Ovary (tissue), 9 donors: ENCODE results near the gene WASL. TPM values are rescaled to one million over a fixed set of nuclear protein-coding genes. Genes with fewer than 3 reads are reported as not detected.

Experiments
- DNase-seq, 5 donors: peaks; one replicate each; pipeline ENCODE4 v3.0.0-alpha.2; 2019 to 2020
- H3K27ac ChIP-seq, 2 donors: fragments of 200-600 bp; one replicate each; pipeline versions ENCODE4 v1.5.1 to v1.8.0; 2019 to 2022
- H3K27me3 ChIP-seq: fragments of 200-600 bp; one replicate; pipeline ENCODE4 v1.8.0; 2022
- H3K36me3 ChIP-seq: fragments of 200-600 bp; sonication (generic); one replicate; pipeline ENCODE4 v1.5.1; 2019
- H3K4me1 ChIP-seq: one replicate; pipeline ENCODE4 v1.8.1; 2013; ENCODE audit warnings: mild to moderate bottlenecking, moderate library complexity; ENCODE audit not compliant: insufficient read depth
- H3K4me3 ChIP-seq: fragments of 200-600 bp; sonication (generic); one replicate; pipeline ENCODE4 v1.5.1; 2017
- H3K9me3 ChIP-seq, 2 donors: fragments of 200-600 bp in 1 of 2; sonication (generic) in 1 of 2; one replicate each; pipeline versions ENCODE4 v1.5.1 to v1.8.1; 2013 to 2019; ENCODE audit warnings: mild to moderate bottlenecking in 1 of 2, moderate library complexity in 1 of 2
- EP300 ChIP-seq: sonication (generic); formaldehyde crosslinking; IDR thresholded peaks from one replicate; pipeline ENCODE4 v1.6.1; 2017; ENCODE audit warnings: antibody characterized with exemption
- POLR2A ChIP-seq: fragments of 450-650 bp; IDR thresholded peaks from one replicate; pipeline ENCODE4 v1.6.1; 2017; ENCODE audit warnings: antibody characterized with exemption, mild to moderate bottlenecking, moderate library complexity
- WGBS, 3 donors: extraction: QIAGEN DNeasy Blood & Tissue Kit in 1 of 3; methylation state at CpG; one replicate each; pipeline versions ENCODE4 v1.1.5 to v1.1.7; 2013 to 2017; 5-methylcytosine and 5-hydroxymethylcytosine counted together
- intact Hi-C, 4 donors: fragments of 100-400 bp; cut with DNase I; formaldehyde crosslinking; loops; one replicate each; pipeline versions ENCODE4 v1.11.0 to v1.15.1; 2022 to 2023
- polyA plus RNA-seq, 2 donors: library from polyadenylated mRNA; stranded (reverse); fragments of 200-250 nt in 1 of 2; fragments of 350-450 nt in 1 of 2; fragmentation: Illumina TruSeq in 1 of 2; extraction: RNeasy Lipid Tissue Mini Kit (QIAGEN cat#74804) in 1 of 2; gene quantifications; one replicate each; pipeline ENCODE4 v1.2.3, GENCODE V29; 2013 to 2014
- total RNA-seq, 7 donors: library from RNA; depleted of rRNA in 2 of 7; stranded (reverse); fragments of >200 nt in 2 of 7; fragmentation: NEBNext Ultra II Directional in 3 of 7; extraction: Animal tissue kit (Norgen Biotek cat#: 25700) in 3 of 7; gene quantifications; one replicate each; pipeline versions ENCODE4 v1.1.0 to v1.2.4, GENCODE V29; 2016 to 2023
- TF ChIP-seq, protein P1 (sequence below), 3 donors: fragments of 450-650 bp in 2 of 3; fragments of 200-600 bp in 1 of 3; IDR thresholded peaks; one replicate each; pipeline versions ENCODE4 v1.5.1 to v1.8.0; 2016 to 2022; ENCODE audit warnings: antibody characterized with exemption in 3 of 3, mild to moderate bottlenecking in 1 of 3
- donor health status: DM: no; HTN: no; CAD: no; lungs with moderate emphysema.
- donor health status: DM: no; HTN: no; CAD: no.
- donor health status: Bipolar disorder and iron deficiency.
- donor health status: DM: yes; HTN: yes; CAD: no.
- donor health status: DM: no; HTN: no; CAD: no.
- donor health status: DM: yes; HTN: yes; CAD: no.

Gene WASL
- total and polyA plus RNA-seq, 9 donors, result 29.1 to 71.5 (median 45.0) TPM

DNA sequence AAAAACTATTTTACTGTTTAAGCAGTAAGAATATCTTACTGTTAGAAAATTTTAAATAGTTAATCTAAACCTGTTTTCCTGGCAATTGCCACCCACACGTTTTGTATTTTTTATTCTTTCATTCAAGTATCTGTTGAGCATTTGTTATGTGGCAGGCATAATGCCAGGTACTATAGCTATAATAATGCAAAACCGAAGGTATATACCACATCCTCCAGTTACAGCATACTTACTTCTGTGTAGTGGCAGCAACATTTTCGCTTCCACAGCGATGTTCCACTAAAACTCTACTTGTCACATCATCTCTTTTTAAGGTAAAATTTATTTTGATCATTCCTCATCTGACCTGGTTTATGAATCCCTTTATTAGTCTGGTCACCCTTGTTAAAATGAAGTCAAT is 30.0 kb downstream of the WASL start:
- Histone ChIP-seq H3K9me3 (no peaks in the 10 kb centered on the region), H3K36me3 (no peaks in the 10 kb centered on the region), H3K27me3 (no peaks in the 10 kb centered on the region), H3K4me1 (peaks cover 2% of the 10 kb centered on the region), H3K27ac (no peak overlapping the region), H3K4me3 (no peak overlapping the region)
- TF ChIP-seq POLR2A, result no peak
- TF ChIP-seq EP300, result no peak
- TF ChIP-seq, protein P1, sequence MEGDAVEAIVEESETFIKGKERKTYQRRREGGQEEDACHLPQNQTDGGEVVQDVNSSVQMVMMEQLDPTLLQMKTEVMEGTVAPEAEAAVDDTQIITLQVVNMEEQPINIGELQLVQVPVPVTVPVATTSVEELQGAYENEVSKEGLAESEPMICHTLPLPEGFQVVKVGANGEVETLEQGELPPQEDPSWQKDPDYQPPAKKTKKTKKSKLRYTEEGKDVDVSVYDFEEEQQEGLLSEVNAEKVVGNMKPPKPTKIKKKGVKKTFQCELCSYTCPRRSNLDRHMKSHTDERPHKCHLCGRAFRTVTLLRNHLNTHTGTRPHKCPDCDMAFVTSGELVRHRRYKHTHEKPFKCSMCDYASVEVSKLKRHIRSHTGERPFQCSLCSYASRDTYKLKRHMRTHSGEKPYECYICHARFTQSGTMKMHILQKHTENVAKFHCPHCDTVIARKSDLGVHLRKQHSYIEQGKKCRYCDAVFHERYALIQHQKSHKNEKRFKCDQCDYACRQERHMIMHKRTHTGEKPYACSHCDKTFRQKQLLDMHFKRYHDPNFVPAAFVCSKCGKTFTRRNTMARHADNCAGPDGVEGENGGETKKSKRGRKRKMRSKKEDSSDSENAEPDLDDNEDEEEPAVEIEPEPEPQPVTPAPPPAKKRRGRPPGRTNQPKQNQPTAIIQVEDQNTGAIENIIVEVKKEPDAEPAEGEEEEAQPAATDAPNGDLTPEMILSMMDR (IDR thresholded peaks at IDR 0.05), result no peak
- DNase-seq, result no peak
- intact Hi-C loops, result no loop called here
- 82 to 83% (median 83%) methylated on average over 4 of the region's 4 CpGs for WGBS, 3 donors

- Histone ChIP-seq H3K27ac (no peak overlapping the region), H3K4me1 (peaks cover 3% of the 10 kb centered on the region), H3K4me3 (no peak overlapping the region), H3K9me3 (no peaks in the 10 kb centered on the region), H3K27me3 (no peaks in the 10 kb centered on the region), H3K36me3 (no peaks in the 10 kb centered on the region)
- 96 to 100% (median 97%) methylated on average over 3 of the region's 3 CpGs for WGBS, 3 donors
- no peak for DNase-seq
- TF ChIP-seq EP300 (no peak), POLR2A (no peak)
- TF ChIP-seq, protein P1 (IDR thresholded peaks at IDR 0.05), result no peak
- intact Hi-C loops, result no loop called here
These were observed 31.1 kb downstream of the WASL start for GRCh38 chr7:123717689-123718088.

GRCh38 chr7:123716877-123717276 is 31.9 kb downstream of the WASL start:
- no peak for DNase-seq
- intact Hi-C loops, result no loop called here
- WGBS, 3 donors, result 93 to 96% (median 95%) methylated on average over 1 of the region's 1 CpG
- Histone ChIP-seq H3K4me3 (no peak overlapping the region), H3K27ac (no peak overlapping the region), H3K9me3 (no peaks in the 10 kb centered on the region), H3K4me1 (peaks cover 3% of the 10 kb centered on the region), H3K27me3 (no peaks in the 10 kb centered on the region), H3K36me3 (no peaks in the 10 kb centered on the region)
- TF ChIP-seq POLR2A, result no peak
- TF ChIP-seq EP300, result no peak
- TF ChIP-seq, protein P1 (IDR thresholded peaks at IDR 0.05), result no peak

DNA sequence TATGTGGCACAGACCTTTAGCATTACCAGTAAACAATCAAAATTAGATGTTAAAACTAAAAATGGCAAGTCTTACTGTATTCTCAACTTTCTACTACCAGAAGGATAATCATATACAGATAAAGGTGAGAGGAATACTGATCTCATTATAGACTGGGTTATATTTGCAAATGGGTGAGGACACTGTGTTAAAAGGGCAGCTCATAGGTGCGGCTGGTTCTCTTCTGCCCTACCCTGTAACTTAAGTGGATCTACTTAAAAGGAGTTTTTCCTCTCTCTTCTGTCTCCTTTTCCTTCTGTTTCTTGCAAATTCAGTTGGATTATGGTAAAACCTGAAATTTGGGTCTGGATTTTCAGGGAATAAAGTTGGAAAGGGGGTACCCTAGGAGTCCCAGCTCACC is 33.0 kb downstream of the WASL start:
- no peaks in the 10 kb centered on the region for H3K36me3 ChIP-seq
- intact Hi-C loops, result loop anchor here in 1 of 4 donors (1.0 kb wide), 1 partner anchor 8 kb away; no protein-coding TSS in a partner anchor
- 0 to 97% (median 0%) methylated on average over 1 of the region's 1 CpG for WGBS, 3 donors
- DNase-seq, result no peak
- TF ChIP-seq, protein P1 (IDR thresholded peaks at IDR 0.05), result no peak
- no peak for TF ChIP-seq EP300
- TF ChIP-seq POLR2A, result no peak
- H3K4me3 ChIP-seq, result no peak overlapping the region
- H3K27me3 ChIP-seq, result no peaks in the 10 kb centered on the region
- H3K27ac ChIP-seq, result no peak overlapping the region
- H3K4me1 ChIP-seq, result peaks cover 3% of the 10 kb centered on the region
- no peaks in the 10 kb centered on the region for H3K9me3 ChIP-seq
